B cell (primary cell): ENCODE measurements around the gene PHF21B. TPM values are rescaled to one million over a fixed set of nuclear protein-coding genes. Genes with fewer than 3 reads are reported as not detected.

Experiments used
- ATAC-seq: fragments of 200-7000 bp; cut with Tn5 transposase; one replicate; pipeline ENCODE4 v1.10.0; 2021; ENCODE audit warnings: low read depth, mild to moderate bottlenecking, moderate number of reproducible peaks, moderate library complexity
- CTCF ChIA-PET: fragments of 350-600 bp; sonication (Branson Sonifier 250); formaldehyde crosslinking; loops from one replicate; lab custom pipeline; 2021; ENCODE audit warnings: antibody characterized with exemption, inconsistent platforms; lab: Charles Lee
- POLR2A ChIA-PET: fragments of 350-600 bp; sonication (Branson Sonifier 250); formaldehyde crosslinking; loops from one replicate; lab custom pipeline; 2021; ENCODE audit warnings: antibody characterized with exemption; lab: Charles Lee
- DNase-seq: peaks from one replicate; pipeline ENCODE4 v3.0.0; 2013
- H2AFZ ChIP-seq: 2 replicates; pipeline ENCODE4 v1.6.1; 2012; ENCODE audit warnings: mild to moderate bottlenecking, low read depth, low read length; ENCODE audit not compliant: insufficient read depth, poor library complexity, severe bottlenecking
- H3K27ac ChIP-seq, 2 donors: 1 replicate in 1 of 2; 2 replicates in 1 of 2; pipeline ENCODE4 v1.5.1; 2012 to 2013; ENCODE audit warnings: low read length in 2 of 2, mild to moderate bottlenecking in 2 of 2, moderate library complexity in 1 of 2
- H3K27me3 ChIP-seq, 4 experiments: fragments of 200-600 bp in 1 of 4; sonication (generic) in 1 of 4; replicated peaks in 1 of 4; 1 replicate in 2 of 4; 2 replicates in 2 of 4; pipeline versions ENCODE4 v1.6.1 to v1.7.0; 2013 to 2016; ENCODE audit warnings: low read length in 3 of 4, mild to moderate bottlenecking in 2 of 4, mixed read lengths in 1 of 4, moderate library complexity in 1 of 4; ENCODE audit not compliant: insufficient read depth in 4 of 4, control insufficient read depth in 3 of 4; ENCODE audit errors: control extremely low read depth in 1 of 4
- H3K36me3 ChIP-seq, 2 experiments: replicated peaks in 1 of 2; 1 replicate in 1 of 2; 2 replicates in 1 of 2; pipeline versions ENCODE4 v1.6.1 to v1.7.1; 2013; ENCODE audit warnings: low read length in 1 of 2; ENCODE audit not compliant: insufficient read depth in 2 of 2, control insufficient read depth in 1 of 2; ENCODE audit errors: control extremely low read depth in 1 of 2, extremely low read depth in 1 of 2
- H3K4me1 ChIP-seq, 2 donors: fragments of 200-600 bp in 1 of 2; sonication (generic) in 1 of 2; 1 replicate in 1 of 2; 2 replicates in 1 of 2; pipeline versions ENCODE4 v1.5.1 to v1.6.1; 2013 to 2017; ENCODE audit warnings: low read length in 2 of 2; ENCODE audit not compliant: control insufficient read depth in 2 of 2, insufficient read depth in 2 of 2
- H3K4me2 ChIP-seq: replicated peaks from 2 replicates; pipeline ENCODE3; 2012; ENCODE audit warnings: mild to moderate bottlenecking, low read depth, low read length; ENCODE audit not compliant: poor library complexity, severe bottlenecking
- H3K4me3 ChIP-seq, 5 experiments: fragments of 200-600 bp in 1 of 5; sonication (generic) in 1 of 5; 1 replicate in 3 of 5; 2 replicates in 2 of 5; pipeline versions ENCODE4 v1.5.1 to v1.7.0; 2011 to 2016; ENCODE audit warnings: low read length in 4 of 5, mild to moderate bottlenecking in 4 of 5, low read depth in 2 of 5, control low read depth in 1 of 5, moderate library complexity in 1 of 5; ENCODE audit not compliant: insufficient read depth in 1 of 5; ENCODE audit errors: control extremely low read depth in 1 of 5, extremely low read depth in 1 of 5
- H3K79me2 ChIP-seq: fragments of 200-600 bp; sonication (generic); one replicate; pipeline ENCODE4 v1.6.0; 2016; ENCODE audit warnings: low read length; ENCODE audit not compliant: control insufficient read depth, insufficient read depth
- H3K9ac ChIP-seq: fragments of 200-600 bp; sonication (generic); 2 replicates; pipeline ENCODE4 v1.6.1; 2017; ENCODE audit warnings: mild to moderate bottlenecking, low read length, moderate library complexity
- H3K9me3 ChIP-seq, 3 donors: one replicate each; pipeline versions ENCODE4 v1.6.1 to v1.7.1; 2013; ENCODE audit warnings: low read length in 2 of 3; ENCODE audit not compliant: control insufficient read depth in 2 of 3, insufficient read depth in 1 of 3; ENCODE audit errors: control extremely low read depth in 1 of 3
- H4K20me1 ChIP-seq: 2 replicates; pipeline ENCODE4 v1.6.0; 2012; ENCODE audit warnings: mild to moderate bottlenecking, low read length; ENCODE audit not compliant: insufficient read depth, control insufficient read depth, poor library complexity, severe bottlenecking
- H3K27ac Mint-ChIP-seq: one replicate; pipeline ENCODE4 v1.8.0; 2021; ENCODE audit warnings: mixed read lengths
- H3K27me3 Mint-ChIP-seq: one replicate; pipeline ENCODE4 v1.8.0; 2021; ENCODE audit warnings: mixed read lengths
- H3K4me1 Mint-ChIP-seq: one replicate; pipeline ENCODE4 v1.8.0; 2021; ENCODE audit warnings: mixed read lengths
- H3K4me3 Mint-ChIP-seq: one replicate; pipeline ENCODE4 v1.8.0; 2021; ENCODE audit warnings: mixed read lengths
- H3K9me3 Mint-ChIP-seq: one replicate; pipeline ENCODE4 v1.8.0; 2022; ENCODE audit warnings: mixed read lengths; ENCODE audit not compliant: insufficient read depth
- CTCF ChIP-seq: fragments of 200-600 bp; IDR thresholded peaks from one replicate; pipeline ENCODE4 v1.8.0; 2022; ENCODE audit warnings: antibody characterized with exemption, mild to moderate bottlenecking
- EZH2 ChIP-seq: IDR thresholded peaks from 2 replicates; pipeline ENCODE4 v1.6.1; 2012; ENCODE audit warnings: borderline replicate concordance, low read depth, mild to moderate bottlenecking, moderate library complexity, low read length; ENCODE audit not compliant: insufficient read depth, poor library complexity, severe bottlenecking
- WGBS: methylation state at CpG from one replicate; pipeline ENCODE4 v1.1.5; 2013; ENCODE audit warnings: missing lambda C conversion rate; ENCODE audit not compliant: insufficient coverage; 5-methylcytosine and 5-hydroxymethylcytosine counted together
- intact Hi-C: fragments of 100-400 bp; cut with micrococcal nuclease; formaldehyde crosslinking; loops from one replicate; pipeline ENCODE4 v1.10.0; 2022
- polyA plus RNA-seq: library from polyadenylated mRNA; depleted of rRNA; stranded (reverse); fragments of >200 nt; gene quantifications from 2 replicates; pipeline ENCODE4 v1.2.3, GENCODE V29; 2012
- total RNA-seq, 2 donors: library from RNA; stranded (reverse); fragments of 120-200 nt in 1 of 2; gene quantifications; 1 replicate in 1 of 2; 2 replicates in 1 of 2; pipeline versions ENCODE4 v1.2.3 to v1.2.4, GENCODE V29; 2013 to 2022

Gene PHF21B
- total and polyA plus RNA-seq, 2 donors (not counting 1 experiment from before 2014, with no cell fraction given): not detected

GRCh38 chr22:44901301-44901700 is 108.5 kb downstream of the PHF21B start:
- H3K27ac ChIP-seq: no peak overlapping the region
- H3K27ac Mint-ChIP-seq: no peak overlapping the region
- TF ChIP-seq EZH2: no peak
- TF ChIP-seq CTCF: no peak

GRCh38 chr22:44898236-44898635 is 111.6 kb downstream of the PHF21B start:
- Histone ChIP-seq H3K27ac (no peak overlapping the region), H4K20me1 (no peaks in the 10 kb centered on the region), H3K4me2 (no peak overlapping the region), H3K9me3 (peaks cover 0 to 16% (median 14%) of the 10 kb centered on the region in 3 donors), H3K27me3 (peaks cover 0 to 7% (median 0%) of the 10 kb centered on the region in 4 experiments), H2AFZ (no peak overlapping the region), H3K36me3 (no peaks in the 10 kb centered on the region), H3K4me1 (no peaks in the 10 kb centered on the region), H3K79me2 (no peaks in the 10 kb centered on the region), H3K4me3 (no peak overlapping the region), H3K9ac (no peak overlapping the region)
- 100% methylated on average over 2 of the region's 6 CpGs for WGBS
- ATAC-seq (no peak), DNase-seq (no peak)
- TF ChIP-seq CTCF (no peak), EZH2 (no peak)
- H3K9me3 Mint-ChIP-seq: peaks cover 4% of the 10 kb centered on the region
- POLR2A ChIA-PET: no interaction called here
- no peak overlapping the region for H3K4me3 Mint-ChIP-seq
- CTCF ChIA-PET: no interaction called here
- H3K4me1 Mint-ChIP-seq: no peaks in the 10 kb centered on the region
- H3K27ac Mint-ChIP-seq: no peak overlapping the region
- H3K27me3 Mint-ChIP-seq: no peaks in the 10 kb centered on the region
- intact Hi-C loops: no loop called here

More at GRCh38 chr22:44901301-44901700, 108.5 kb downstream of the PHF21B start:
- peaks cover 9% of the 10 kb centered on the region for H3K9me3 Mint-ChIP-seq
- H3K9me3 ChIP-seq: peaks cover 0 to 19% (median 16%) of the 10 kb centered on the region in 3 donors
- no peak for ATAC-seq
- 14% methylated on average over 1 of the region's 2 CpGs for WGBS
- no peak overlapping the region for H3K9ac ChIP-seq
- H3K4me1 ChIP-seq: no peaks in the 10 kb centered on the region
- no peak overlapping the region for H3K4me3 ChIP-seq
- H3K27me3 ChIP-seq: peaks cover 0 to 7% (median 0%) of the 10 kb centered on the region in 4 experiments
- no peaks in the 10 kb centered on the region for H3K79me2 ChIP-seq
- no peak overlapping the region for H2AFZ ChIP-seq
- no peaks in the 10 kb centered on the region for H3K4me1 Mint-ChIP-seq
- H3K36me3 ChIP-seq: no peaks in the 10 kb centered on the region
- CTCF ChIA-PET: no interaction called here
- H3K4me2 ChIP-seq: no peak overlapping the region
- DNase-seq: no peak
- H3K27me3 Mint-ChIP-seq: peaks cover 11% of the 10 kb centered on the region
- H4K20me1 ChIP-seq: no peaks in the 10 kb centered on the region
- intact Hi-C loops: no loop called here
- POLR2A ChIA-PET: no interaction called here
- no peak overlapping the region for H3K4me3 Mint-ChIP-seq
